Testis (tissue), 3 donors: ENCODE measurements around the gene GRID1. TPM values are rescaled to one million over a fixed set of nuclear protein-coding genes. Genes with fewer than 3 reads are reported as not detected.

Source experiments
- DNase-seq: peaks from one replicate; pipeline ENCODE4 v3.0.0-alpha.2; 2019
- H3K27ac ChIP-seq, 2 donors: fragments of 200-600 bp; sonication (generic); one replicate each; pipeline ENCODE4 v1.5.1; 2019
- H3K27me3 ChIP-seq: fragments of 200-600 bp; sonication (generic); one replicate; pipeline ENCODE4 v1.5.1; 2019
- H3K36me3 ChIP-seq: fragments of 200-600 bp; sonication (generic); one replicate; pipeline ENCODE4 v1.5.1; 2017; ENCODE audit warnings: low read depth; ENCODE audit errors: missing control alignments
- H3K4me1 ChIP-seq: fragments of 200-600 bp; sonication (generic); one replicate; pipeline ENCODE4 v1.5.1; 2019
- H3K4me3 ChIP-seq, 2 donors: fragments of 200-600 bp; sonication (generic); one replicate each; pipeline ENCODE4 v1.5.1; 2017 to 2019
- H3K9me3 ChIP-seq: fragments of 200-600 bp; sonication (generic); one replicate; pipeline ENCODE4 v1.5.1; 2017
- CTCF ChIP-seq, 3 experiments: fragments of 450-650 bp in 2 of 3; fragments of 200-600 bp in 1 of 3; sonication (generic) in 1 of 3; IDR thresholded peaks; one replicate each; pipeline ENCODE4 v1.5.1; 2016 to 2019; ENCODE audit warnings: antibody characterized with exemption in 3 of 3, mild to moderate bottlenecking in 2 of 3, moderate library complexity in 1 of 3
- POLR2A ChIP-seq: fragments of 450-650 bp; IDR thresholded peaks from one replicate; pipeline ENCODE4 v1.6.1; 2017; ENCODE audit warnings: antibody characterized with exemption, mild to moderate bottlenecking, moderate library complexity
- WGBS, 2 donors: methylation state at CpG; one replicate each; pipeline ENCODE4 v1.1.5; 2018; 5-methylcytosine and 5-hydroxymethylcytosine counted together
- intact Hi-C: fragments of 100-400 bp; cut with DNase I; formaldehyde crosslinking; loops from one replicate; pipeline ENCODE4 v1.15.1; 2023; ENCODE audit warnings: low total_unique reads
- polyA plus RNA-seq: library from polyadenylated mRNA; stranded (reverse); fragments of 350-450 nt; fragmentation: Illumina TruSeq; extraction: RNeasy Lipid Tissue Mini Kit (QIAGEN cat#74804); gene quantifications from one replicate; pipeline ENCODE4 v1.2.3, GENCODE V29; 2014; ENCODE audit warnings: low read depth, low replicate concordance; ENCODE audit not compliant: insufficient read depth
- total RNA-seq, 2 donors: library from RNA; depleted of rRNA; stranded (reverse); fragments of >200 nt; gene quantifications; one replicate each; pipeline ENCODE4 v1.2.3, GENCODE V29; 2016

The GRID1 gene
- total and polyA plus RNA-seq, 3 donors from 2014 or later = 7.4 to 16.7 (median 8.1) TPM

- Histone ChIP-seq H3K4me3 (no peak overlapping the region), H3K4me1 (no peaks in the 10 kb centered on the region), H3K9me3 (no peaks in the 10 kb centered on the region), H3K27ac (no peak overlapping the region), H3K27me3 (no peaks in the 10 kb centered on the region), H3K36me3 (no peaks in the 10 kb centered on the region)
- TF ChIP-seq CTCF (IDR thresholded peaks at IDR 0.05) = no peak
- no peak for TF ChIP-seq POLR2A
- intact Hi-C loops = no loop called here
- DNase-seq = no peak
- 75 to 90% methylated on average over 4 of the region's 4 CpGs for WGBS, 2 donors
Measured at GRCh38 chr10:85826377-85826776, 540.2 kb downstream of the GRID1 start.

- Histone ChIP-seq H3K27ac (no peak overlapping the region), H3K27me3 (no peaks in the 10 kb centered on the region), H3K9me3 (no peaks in the 10 kb centered on the region), H3K36me3 (no peaks in the 10 kb centered on the region), H3K4me3 (no peak overlapping the region), H3K4me1 (no peaks in the 10 kb centered on the region)
- no peak for DNase-seq
- TF ChIP-seq CTCF (IDR thresholded peaks at IDR 0.05) (no peak), POLR2A (no peak)
- WGBS, 2 donors = 89 to 90% methylated on average over 2 of the region's 2 CpGs
- intact Hi-C loops = no loop called here
Measured at GRCh38 chr10:85811405-85811804, 555.2 kb downstream of the GRID1 start.

- no peaks in the 10 kb centered on the region for H3K36me3 ChIP-seq
- TF ChIP-seq CTCF (IDR thresholded peaks at IDR 0.05) = no peak
- no peak for TF ChIP-seq POLR2A
- H3K4me3 ChIP-seq = no peak overlapping the region
- intact Hi-C loops = no loop called here
- DNase-seq = no peak
- H3K4me1 ChIP-seq = no peaks in the 10 kb centered on the region
- no peaks in the 10 kb centered on the region for H3K27me3 ChIP-seq
- H3K9me3 ChIP-seq = no peaks in the 10 kb centered on the region
- H3K27ac ChIP-seq = no peak overlapping the region
- WGBS, 2 donors = 80% methylated on average over 1 of the region's 1 CpG; no CpG with 5 or more reads in 1 of the 2 donors
Measured at GRCh38 chr10:85810674-85811073, 555.9 kb downstream of the GRID1 start.

GRCh38 chr10:85795460-85795859 lies 571.1 kb downstream of the GRID1 start:
- H3K27ac ChIP-seq = no peak overlapping the region
- no peaks in the 10 kb centered on the region for H3K27me3 ChIP-seq
- H3K9me3 ChIP-seq = no peaks in the 10 kb centered on the region
- WGBS, 2 donors = 76 to 77% methylated on average over 3 of the region's 3 CpGs
- no peak overlapping the region for H3K4me3 ChIP-seq
- intact Hi-C loops = no loop called here
- peaks cover 12% of the 10 kb centered on the region for H3K4me1 ChIP-seq
- DNase-seq = no peak
- H3K36me3 ChIP-seq = no peaks in the 10 kb centered on the region
- TF ChIP-seq POLR2A (no peak), CTCF (IDR thresholded peaks at IDR 0.05) (no peak)

- no peak for TF ChIP-seq POLR2A
- TF ChIP-seq CTCF (IDR thresholded peaks at IDR 0.05) = no peak
- no peak for DNase-seq
- Histone ChIP-seq H3K36me3 (no peaks in the 10 kb centered on the region), H3K4me1 (peaks cover 12% of the 10 kb centered on the region), H3K9me3 (no peaks in the 10 kb centered on the region), H3K27me3 (no peaks in the 10 kb centered on the region), H3K27ac (no peak overlapping the region), H3K4me3 (no peak overlapping the region)
- WGBS, 2 donors = 70 to 74% methylated on average over 2 of the region's 2 CpGs
- intact Hi-C loops = no loop called here
Measured at GRCh38 chr10:85794553-85794952, 572.0 kb downstream of the GRID1 start.
